GM21737 (cell line): ENCODE measurements around the gene TAF1B.
"Not testable (repeated sequence)": the region's sequence is repeated elsewhere in the genome, so short reads cannot be mapped to it uniquely, and the experiment has no call there.

Source experiments
- ATAC-seq: cut with Tn5 transposase; IDR thresholded peaks from one replicate; pipeline ENCODE4 v1.9.1; 2021; ENCODE audit warnings: mild to moderate bottlenecking, moderate library complexity; ENCODE audit not compliant: unreplicated experiment

Gene TAF1B

DNA sequence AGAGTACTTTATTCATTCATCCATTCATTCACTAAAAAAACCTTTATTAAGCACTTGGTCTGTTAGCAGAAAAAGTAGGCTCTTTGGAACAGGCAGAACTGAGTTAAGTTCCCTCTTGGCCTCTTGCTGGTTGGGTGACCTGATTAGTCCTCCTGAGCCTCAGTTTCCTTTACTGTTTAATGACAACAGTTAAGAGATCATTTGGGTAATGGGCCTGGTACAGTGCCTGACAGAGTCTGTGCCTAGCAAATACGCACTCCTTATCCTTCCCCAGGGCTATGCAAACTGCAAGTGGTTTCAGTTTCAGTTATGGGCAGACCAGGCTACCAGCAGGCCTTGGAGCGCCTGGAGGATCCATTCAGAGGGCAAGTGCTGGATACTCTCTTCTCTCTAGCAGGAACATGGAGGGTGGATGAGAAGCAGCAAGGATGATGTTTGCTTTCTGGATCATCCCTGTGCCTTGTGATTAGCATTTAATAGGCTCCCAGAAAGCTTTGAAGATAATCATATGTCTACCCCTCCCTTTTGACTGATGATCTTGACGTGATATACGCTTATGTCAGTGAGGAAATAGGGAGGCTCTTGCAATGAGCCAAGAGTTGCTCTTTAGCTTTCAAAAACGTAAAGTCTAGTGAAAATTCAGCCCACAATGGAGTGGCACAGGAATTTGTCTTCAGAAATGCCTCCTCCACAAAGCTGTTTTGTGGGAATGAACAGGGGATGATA lies 12.4 kb upstream of the TAF1B start:
- no peak for ATAC-seq

DNA sequence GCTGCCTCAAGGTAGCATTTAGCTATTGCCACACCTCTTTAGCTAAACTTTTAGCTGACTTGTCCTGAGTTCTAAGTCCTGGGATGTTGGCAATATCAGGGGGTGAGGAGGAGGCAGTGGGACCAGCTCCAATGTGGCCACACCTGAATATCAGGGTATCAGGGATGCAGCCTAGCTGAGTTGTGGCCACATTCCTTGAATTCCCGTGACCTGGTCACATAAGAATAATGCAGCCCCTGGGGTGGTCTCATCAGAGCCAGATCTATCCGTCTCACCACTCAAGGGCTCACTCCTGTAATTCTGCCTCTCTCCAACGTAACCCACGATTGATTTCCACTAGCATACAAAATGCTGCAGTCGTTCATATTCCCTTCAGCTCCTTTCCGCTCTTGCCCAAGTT lies 11.6 kb upstream of the TAF1B start:
- ATAC-seq = no peak

DNA sequence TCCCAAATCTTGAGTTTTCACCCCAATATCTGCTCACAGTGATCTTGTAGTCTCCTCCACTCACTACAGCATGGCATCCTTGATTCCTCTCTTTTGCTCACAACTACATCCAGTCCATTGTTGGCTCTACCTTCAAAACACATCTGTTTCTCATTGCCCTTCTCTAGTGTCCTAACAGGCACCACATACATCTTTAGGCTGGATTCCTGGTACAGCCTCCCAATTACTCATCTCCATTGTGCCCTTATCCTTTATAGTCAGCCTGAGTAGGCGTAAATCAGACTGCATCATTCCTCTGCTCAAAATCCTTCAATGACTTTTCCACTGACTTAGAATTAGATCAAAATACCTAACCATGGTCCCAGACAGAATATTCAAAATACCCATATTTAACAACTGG lies 10.7 kb upstream of the TAF1B start:
- ATAC-seq = no peak

DNA sequence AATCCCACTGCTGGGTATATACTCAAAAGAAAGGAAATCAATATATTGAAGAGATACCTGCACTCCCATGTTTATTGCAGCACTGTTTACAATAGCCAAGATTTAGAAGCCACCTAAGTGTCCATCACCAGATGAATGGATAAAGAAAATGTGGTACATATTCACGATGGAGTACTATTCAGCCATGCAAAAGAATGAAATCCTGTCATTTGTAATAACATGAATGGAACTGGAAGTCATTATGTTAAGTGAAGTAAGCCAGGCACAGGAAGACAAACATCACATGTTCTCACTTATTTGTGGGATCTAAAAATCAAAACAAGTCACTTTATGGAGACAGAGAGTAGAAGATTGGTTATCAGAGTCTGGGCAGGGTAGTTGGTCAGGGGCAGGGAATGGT lies 8.2 kb upstream of the TAF1B start:
- not testable (repeated sequence) for ATAC-seq

DNA sequence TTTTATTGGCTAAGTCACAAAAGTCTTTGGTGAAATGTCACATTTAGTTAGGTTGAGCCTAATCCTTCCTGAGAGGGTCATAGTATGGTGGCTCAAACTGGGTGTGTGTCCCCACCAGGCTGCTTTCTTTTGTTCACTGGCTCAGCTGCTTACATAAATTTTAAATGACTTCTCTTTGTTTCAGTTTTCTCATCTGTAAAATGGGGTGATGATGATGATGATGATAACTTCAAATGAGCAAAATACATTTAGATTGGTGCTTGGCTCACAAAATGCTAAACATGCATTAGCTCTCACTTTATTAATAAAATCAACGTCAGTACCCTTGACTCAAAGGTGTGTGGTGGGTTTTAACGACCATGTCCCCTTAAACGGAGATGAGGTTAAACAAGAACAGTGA lies 7.2 kb upstream of the TAF1B start:
- no peak for ATAC-seq

DNA sequence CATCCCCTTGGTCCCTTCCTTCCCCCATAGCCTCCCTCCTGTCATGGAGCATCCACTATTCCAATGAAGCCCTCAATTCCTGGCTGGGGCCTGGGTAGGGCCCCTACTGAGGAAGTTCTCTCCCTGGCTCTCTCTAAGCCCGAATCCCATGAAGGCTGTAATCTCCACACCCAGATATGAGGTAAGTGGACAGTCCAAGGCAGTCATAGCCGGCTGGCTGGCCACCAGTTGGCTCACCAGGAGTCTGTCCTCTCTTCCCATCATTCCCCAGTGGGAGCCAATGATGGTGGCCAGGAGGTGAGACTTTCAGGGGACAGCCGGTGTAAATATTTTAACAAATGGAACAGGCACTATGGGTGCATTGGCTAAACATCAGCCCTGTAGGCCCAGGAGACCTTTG lies 6.8 kb upstream of the TAF1B start:
- ATAC-seq = no peak

DNA sequence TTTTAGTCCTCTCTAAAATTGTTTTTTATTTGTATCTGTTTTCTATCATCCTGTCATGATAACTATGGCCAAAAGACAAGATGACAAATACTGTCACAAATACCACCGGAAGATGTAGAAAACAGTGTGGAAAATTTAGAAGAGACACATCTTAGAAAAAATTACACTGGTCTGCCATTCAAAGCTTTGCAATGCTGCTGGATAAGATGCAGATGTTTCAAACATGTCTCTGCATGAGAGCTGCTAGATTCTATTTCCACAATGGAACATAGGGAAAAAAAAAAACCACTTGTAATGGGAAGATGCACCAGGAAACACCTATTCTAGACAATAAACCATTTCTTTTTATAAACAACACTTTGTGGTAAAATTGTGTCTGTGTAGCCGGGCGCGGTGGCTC lies 5.8 kb upstream of the TAF1B start:
- no peak for ATAC-seq

DNA sequence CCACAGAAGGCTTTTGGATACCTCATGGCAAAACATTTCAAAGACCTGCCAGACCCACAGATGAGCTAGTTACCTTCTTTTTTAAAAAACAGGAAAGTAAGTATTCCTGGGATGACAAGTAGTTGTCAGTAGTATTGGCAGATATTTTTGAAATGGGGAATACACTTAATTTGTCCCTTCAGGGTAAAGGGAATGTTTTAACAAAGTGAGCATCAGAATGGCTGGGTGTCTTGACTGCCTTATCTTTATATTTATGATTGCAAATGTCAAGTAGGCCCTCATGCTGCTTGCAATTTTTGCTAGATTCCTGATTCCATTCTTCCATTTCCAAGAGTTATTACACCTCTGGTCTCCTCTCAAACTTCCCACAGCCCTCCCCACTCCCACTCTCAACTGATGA lies 4.9 kb upstream of the TAF1B start:
- ATAC-seq = no peak

DNA sequence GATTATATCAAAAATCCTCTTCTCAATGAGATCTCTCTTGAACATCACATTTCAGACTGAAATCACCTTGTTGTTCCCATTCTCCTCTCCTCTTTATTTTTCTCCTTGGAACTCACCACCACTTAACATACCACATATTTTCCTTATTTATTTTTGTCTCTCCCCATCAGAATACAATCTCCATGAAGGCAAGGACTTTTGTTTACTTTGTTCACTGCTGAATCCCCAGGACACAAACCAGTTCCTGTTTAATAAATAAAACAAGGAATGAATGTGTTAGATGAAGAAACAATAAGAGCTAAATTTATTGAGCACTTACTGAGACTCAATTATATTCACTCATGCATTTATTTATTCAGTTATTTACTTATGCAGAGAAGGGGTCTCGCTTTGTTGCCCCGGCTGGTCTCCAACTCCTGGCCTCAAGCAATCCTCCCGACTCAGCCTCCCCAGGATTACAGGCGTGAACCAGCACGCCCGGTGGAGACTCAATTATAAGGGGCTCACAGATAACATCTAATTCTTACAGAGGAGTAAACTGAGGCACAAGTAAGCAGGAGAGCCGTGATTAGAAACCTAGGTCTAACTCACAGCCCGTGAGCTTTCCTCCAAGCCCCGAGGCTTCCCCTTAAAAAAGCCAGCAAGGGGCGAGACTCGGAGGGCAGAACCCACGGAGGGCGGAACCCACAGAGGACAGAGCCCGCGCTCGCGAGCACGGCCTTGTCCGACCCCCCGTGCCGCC lies 616 bp upstream of the TAF1B start:
- ATAC-seq = no peak

DNA sequence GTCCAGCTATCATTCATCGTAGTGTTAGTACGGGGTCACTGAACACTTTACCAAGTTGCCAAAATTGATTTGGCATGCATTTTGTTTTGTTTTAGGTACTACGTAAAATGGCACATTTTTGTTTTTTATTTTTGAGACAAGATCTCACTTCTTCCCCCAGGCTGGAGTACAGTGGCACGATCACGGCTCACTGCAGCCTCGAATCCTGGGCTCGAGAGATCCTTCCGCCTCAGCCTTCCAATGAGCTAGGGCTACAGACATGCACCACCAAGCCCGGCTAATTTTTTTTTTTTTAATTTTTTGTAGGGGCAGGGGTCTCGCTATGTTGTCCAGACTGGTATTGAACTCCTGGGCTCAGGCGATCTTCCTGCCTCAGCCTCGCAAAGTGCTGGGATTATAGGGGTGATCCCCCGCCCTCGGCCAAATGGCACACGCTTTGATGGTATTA lies 786 bp downstream of the TAF1B start:
- ATAC-seq = no peak

DNA sequence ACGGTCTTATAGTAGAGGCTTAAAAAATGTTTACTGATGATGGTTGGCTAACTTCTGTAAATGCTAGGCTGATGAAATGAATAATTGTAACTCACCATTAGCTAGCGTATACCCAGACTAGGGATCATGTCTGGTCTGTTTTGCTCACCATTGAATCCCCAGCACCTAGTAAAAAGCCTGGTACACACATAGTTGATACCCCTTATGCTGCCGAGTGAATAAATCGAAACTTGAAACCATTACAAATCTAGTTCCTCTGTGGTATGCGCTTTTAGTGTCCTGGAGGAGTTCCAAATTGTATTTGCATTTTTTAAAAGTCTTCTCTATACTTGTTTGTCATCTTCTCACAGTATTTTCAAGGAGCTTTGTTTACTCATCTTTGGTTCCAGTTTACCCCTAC lies 1.3 kb downstream of the TAF1B start:
- no peak for ATAC-seq

DNA sequence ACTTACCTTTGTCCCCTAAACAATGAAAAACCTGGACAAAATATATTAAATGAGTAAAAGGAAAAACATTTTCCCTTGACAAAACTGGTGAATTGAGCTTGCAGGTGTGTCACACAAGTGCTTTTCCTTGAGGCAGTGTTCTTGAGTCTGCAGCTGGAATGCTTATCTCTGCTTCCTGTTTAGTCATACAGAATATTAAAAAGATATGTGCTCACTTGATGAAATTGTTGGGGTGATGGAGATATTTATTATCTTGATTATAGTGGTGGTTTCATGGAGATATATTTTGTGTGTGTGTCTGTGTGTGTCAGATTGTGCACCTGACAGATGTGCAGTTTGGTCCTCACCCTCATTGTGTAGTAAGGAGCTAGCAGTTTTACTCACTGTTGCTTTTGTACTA lies 3.3 kb downstream of the TAF1B start:
- ATAC-seq = no peak

DNA sequence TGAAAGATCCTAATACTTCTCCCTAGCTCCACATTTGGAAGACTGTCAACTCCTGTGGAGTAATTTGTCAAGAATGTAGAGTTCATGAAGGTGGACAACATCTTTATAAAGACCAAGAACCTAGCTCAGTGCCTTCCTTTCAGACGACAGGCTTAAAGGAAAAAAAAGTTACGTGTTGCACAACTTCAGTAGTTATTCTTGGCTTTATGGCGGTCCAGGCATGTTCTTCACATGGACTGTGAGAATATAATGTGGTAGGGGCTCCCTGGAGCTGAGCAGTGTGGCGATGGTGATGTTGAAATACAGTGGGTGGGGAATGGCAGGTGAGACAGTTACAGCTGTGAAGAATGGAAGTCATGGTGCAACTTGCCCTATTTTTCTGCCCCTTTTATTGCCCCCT lies 3.9 kb downstream of the TAF1B start:
- no peak for ATAC-seq

DNA sequence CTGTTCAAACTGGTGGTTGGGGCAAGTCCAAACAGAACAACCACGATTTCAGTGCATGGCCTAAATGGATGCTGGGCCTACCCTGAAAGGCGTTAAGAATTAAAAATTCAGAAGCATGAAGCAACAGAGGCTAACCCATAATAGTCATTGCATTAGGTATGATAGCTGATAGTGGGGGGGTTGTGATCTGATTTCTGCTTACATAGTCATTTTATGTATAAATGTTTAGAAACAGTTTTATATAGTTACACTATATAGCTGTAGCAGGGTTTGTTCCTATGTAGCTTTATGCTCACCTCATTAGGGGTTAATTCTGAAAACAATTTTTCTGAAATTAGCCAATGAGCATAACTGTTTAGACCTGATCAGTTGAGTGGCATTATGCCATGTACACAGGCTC lies 9.6 kb downstream of the TAF1B start:
- ATAC-seq = no peak

DNA sequence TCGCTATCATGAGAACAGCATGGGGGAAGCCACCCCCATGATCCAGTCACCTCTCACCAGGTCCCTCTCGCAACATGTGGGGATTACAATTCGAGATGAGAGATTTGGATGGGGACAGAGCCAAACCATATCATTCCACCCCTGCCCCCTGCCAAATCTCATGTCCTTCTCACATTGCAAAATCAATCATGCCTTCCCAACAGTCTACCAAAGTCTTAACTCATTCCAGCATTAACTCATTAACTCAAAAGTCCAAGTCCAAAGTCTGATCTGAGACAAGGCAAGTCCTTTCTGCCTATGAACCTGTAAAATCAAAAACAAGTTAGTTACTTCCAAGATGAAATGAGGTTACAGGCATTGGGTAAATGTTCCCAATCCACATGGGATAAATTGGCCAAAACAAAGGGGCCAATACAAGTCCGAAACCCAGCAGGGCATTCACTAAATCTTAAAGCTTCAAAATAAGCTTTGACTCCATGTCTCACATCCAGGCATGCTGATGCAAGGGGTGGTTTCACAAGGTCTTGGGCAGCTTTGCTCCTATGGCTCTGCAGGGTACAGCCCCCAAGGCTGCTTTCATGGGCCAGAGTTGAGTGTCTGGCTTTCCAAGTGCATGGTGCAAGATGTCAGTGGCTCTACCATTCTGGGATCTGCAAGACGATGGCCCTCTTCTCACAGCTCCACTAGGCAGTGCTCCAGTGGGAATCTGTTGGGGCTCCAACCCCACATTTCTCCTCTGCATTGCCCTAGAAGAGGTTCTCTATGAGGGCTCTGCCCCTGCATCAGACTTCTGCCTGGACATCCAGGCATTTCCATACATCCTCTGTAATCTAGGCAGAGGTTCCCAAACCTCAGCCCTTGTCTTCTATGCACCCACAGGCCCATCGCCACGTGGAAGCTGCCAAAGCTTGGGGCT lies 14.8 kb downstream of the TAF1B start:
- ATAC-seq = no peak

DNA sequence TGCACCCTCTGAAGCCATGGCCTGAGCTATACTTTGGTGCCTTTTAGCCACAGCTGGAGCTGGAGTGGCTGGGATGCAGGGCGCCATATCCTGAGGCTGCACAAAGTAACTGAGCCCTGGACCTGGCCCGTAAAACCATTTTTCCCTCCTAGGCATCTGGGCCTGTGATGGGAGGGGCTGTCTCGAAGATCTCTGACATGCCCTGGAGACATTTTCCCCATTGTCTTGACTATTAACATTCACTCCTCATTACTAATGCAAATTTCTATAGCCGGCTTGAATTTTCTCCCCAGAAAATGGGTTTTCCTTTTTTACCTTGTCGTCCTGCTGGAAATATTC lies 15.4 kb downstream of the TAF1B start:
- ATAC-seq = no peak

DNA sequence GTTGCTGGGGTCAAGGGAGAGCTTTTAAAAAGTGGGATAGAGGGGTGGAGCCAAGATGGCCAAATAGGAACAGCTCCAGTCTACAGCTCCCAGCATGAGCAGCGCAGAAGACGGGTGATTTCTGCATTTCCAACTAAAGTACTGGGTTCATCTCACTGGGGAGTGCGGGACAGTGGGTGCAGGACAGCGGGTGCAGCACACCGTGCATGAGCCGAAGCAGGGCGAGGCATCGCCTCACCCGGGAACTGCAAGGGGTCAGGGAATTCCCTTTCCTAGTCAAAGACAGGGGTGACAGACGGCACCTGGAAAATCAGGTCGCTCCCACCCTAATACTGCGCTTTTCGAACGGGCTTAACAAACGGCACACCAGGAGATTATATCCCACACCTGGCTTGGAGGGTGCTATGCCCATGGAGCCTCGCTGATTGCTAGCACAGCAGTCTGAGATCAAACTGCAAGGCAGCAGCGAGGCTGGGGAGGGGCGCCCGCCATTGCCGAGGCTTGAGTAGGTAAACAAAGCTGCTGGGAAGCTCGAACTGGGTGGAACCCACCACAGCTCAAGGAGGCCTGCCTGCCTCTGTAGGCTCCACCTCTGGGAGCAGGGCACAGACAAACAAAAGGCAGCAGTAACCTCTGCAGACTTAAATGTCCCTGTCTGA lies 17.8 kb downstream of the TAF1B start:
- ATAC-seq = not testable (repeated sequence)

DNA sequence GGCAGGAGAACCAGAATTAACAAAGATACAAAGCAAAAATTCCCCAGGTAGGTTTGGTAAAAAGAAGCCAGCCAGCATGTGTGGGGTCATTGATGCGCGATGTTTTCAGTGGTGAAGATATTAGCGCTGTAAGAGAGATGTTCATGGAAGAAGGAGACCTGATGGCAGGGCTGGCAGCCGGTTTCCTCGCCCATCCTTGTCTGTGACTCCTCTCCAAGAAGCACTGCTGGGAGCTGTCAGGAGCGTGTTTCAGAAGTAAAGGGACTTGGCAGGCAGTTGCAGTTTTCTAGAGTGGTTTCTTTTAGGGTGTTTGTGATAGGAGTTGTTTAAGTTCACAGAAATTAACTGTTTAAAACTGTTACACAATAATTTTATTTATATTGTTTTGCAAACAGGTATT lies 24.6 kb downstream of the TAF1B start:
- no peak for ATAC-seq

DNA sequence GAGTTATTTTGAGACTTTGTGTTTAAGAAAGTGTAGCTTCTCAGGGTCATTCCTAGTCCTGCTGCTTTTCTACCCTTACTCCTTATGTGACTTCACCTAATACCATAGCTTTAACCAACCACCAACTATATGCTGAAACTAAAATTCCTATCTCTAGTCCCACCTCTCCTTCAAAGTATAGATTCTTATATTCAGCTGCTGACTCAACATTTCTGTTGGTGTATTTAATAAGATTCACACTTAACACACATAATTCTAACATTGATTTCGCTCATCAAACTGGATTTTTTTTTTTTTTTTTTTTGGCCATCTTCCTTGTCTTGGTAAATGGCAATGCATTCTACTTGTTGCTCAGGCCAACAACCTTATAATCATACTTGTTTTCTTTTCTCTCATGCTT lies 30.1 kb downstream of the TAF1B start:
- no peak for ATAC-seq

DNA sequence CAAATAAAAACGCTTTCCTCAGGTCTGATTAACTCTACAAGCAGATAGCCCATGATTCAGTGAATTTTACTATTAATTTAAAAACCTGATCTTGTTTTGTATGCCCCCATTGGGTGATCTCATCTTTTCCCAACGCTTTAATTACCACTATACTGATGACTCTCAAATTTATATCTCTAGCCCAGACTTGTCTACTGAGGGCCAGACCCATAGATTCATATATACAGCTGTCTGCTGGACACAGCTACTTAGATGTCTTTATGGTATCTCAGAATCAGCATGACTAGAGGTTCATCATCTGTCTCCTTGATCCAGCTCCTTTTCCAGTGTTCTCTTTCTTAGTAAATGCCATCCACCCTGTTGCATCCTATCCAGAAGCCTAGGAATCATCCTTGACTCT lies 33.8 kb downstream of the TAF1B start:
- no peak for ATAC-seq

DNA sequence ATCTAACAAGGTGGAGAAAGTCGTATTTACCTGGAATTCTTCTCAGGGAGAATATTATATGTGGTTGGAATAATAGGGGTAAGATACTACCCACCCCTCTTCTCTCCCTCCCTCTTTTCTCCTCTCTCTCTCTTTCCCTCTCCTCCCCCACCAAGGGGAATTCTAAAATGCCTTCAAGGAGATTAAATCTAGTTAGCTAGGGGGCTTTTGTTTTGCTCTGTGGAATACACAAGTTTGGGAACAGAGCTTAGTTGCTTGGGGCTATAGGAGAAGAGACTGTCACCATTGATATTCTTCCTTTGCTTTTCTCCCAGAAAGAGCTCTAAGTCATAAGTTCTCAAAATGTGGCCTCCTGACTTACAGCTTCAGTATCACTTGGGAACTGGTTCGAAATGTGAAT lies 34.5 kb downstream of the TAF1B start:
- no peak for ATAC-seq
